A375 (cell line): ENCODE data around the gene EPB41L3. TPM values are rescaled to one million over a fixed set of nuclear protein-coding genes. Genes with fewer than 3 reads are reported as not detected.

Experiments used
- total RNA-seq: library from RNA; depleted of rRNA; stranded (reverse); fragments of >200 nt; shearing (Covaris generic); gene quantifications from 2 replicates; pipeline ENCODE4 v1.2.3, GENCODE V29; 2014; rRNA removed

The EPB41L3 gene
- total RNA-seq, result 5.2 and 5.7 TPM in 2 replicates

DNA sequence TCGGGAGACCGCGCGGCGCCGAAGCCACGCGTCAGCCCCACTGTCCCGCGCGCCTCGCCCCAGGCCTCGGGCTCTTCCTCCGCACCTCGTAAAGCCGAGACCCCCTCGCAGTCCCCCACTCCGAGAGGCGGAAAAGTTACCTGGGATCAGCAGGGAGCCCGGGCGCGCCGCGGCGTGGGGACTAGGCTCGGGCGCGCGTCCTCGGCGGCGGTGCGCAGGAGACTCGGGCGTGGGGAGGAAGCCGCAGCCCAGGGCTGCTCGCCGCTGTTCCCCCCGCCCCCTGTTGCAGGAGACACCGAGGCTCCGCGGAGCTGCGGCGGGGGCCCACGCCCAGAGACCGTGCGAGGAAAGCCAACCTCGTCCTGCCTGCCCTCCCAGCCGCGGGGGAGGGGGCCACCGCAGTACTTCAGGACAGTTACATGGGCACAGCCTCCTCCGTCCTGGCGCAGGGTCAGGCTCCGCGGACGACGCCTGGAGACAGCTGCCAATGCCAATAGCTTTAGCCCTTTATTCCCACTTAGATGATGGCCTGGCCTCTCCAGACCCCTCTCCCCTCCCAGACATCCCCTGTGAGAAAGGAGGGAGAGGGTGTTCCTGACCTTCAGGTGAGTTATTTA, at the start of gene EPB41L3:
TSS of gene EPB41L3 (minus strand) at position 225 of the 617 bp plus-strand sequence. CDS start 54,814 bp downstream, outside the sequence.

Other genes with a start within 250 kb of the EPB41L3 start
- 4.8 and 5.1 TPM in 2 replicates for gene ZBTB14, start 248.3 kb downstream of the EPB41L3 start, total RNA-seq